H1 (cell line): ENCODE measurements around the gene TMEM51. TPM values are rescaled to one million over a fixed set of nuclear protein-coding genes. Genes with fewer than 3 reads are reported as not detected.

Source experiments
- CHD2 ChIP-seq: IDR thresholded peaks from 2 replicates; pipeline ENCODE4 v1.6.1; 2012; ENCODE audit warnings: low read length, improper control_type of control experiment
- EGR1 ChIP-seq: IDR thresholded peaks from 2 replicates; pipeline ENCODE4 v1.6.1; 2011; ENCODE audit warnings: low read depth, low read length, borderline replicate concordance
- HDAC2 ChIP-seq, 2 experiments: fragments of 300-600 bp in 1 of 2; sonication (generic) in 1 of 2; IDR thresholded peaks; 2 replicates each; pipeline ENCODE4 v1.6.1; 2011 to 2012; ENCODE audit warnings: low read depth in 2 of 2, low read length in 2 of 2, mild to moderate bottlenecking in 2 of 2, moderate library complexity in 2 of 2, borderline replicate concordance in 1 of 2, inconsistent platforms in 1 of 2
- polyA plus RNA-seq, 7 experiments: library from polyadenylated mRNA; depleted of rRNA in 3 of 7; stranded (reverse) in 5 of 7; unstranded in 2 of 7; fragments of >200 nt in 5 of 7; fragments of 200-250 nt in 2 of 7; gene quantifications; 1 replicate in 5 of 7; 2 replicates in 1 of 7; 4 replicates in 1 of 7; pipeline versions ENCODE4 v1.2.1 to v1.2.3, GENCODE V29; 2011 to 2013; ENCODE audit warnings: missing spikeins in 2 of 7, mixed read lengths in 2 of 7
- total RNA-seq: library from RNA; stranded (reverse); fragmentation: NEBNext Ultra II Directional; extraction: Animal tissue kit (Norgen Biotek cat#: 25700); gene quantifications from 2 replicates; pipeline ENCODE4 v1.2.1, GENCODE V29; 2021
- TF ChIP-seq, protein P1 (sequence below): IDR thresholded peaks from 2 replicates; pipeline ENCODE4 v1.6.1; 2011; ENCODE audit warnings: low read length, improper control_type of control experiment

Gene TMEM51
- total and polyA plus RNA-seq, 2 of the 8 experiments (the other 6 are each of a cell fraction or from before 2014, with no cell fraction given), result 9.9 to 10.7 TPM

DNA sequence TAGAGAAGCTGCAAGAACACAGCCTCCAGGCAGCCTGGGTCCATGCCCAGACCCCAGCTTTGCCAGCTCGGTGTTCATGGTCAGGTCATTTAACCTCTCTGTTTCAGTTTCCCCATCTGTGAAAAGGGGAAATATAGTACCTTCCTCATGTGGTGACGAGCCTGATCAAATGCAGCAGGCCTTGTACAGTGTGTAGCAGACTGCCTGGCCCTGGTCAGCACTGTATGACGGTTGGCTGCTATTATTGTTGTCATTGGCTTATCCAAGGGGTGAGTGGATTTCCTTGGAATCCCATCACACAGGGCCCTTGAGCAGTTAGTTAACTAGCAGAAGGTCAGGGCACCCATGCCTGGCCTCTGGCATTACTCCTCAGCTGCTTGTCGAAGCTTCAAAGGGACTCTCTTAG, 6.6 kb upstream of the TMEM51 start (continued):
- TF ChIP-seq, protein P1, sequence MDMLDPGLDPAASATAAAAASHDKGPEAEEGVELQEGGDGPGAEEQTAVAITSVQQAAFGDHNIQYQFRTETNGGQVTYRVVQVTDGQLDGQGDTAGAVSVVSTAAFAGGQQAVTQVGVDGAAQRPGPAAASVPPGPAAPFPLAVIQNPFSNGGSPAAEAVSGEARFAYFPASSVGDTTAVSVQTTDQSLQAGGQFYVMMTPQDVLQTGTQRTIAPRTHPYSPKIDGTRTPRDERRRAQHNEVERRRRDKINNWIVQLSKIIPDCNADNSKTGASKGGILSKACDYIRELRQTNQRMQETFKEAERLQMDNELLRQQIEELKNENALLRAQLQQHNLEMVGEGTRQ, result no peak
- no peak for TF ChIP-seq CHD2
- TF ChIP-seq EGR1, result no peak
- no peak for TF ChIP-seq HDAC2 (IDR thresholded peaks at IDR 0.05; ENCODE audit: borderline replicate concordance in 1 of 2, low read depth in 2 of 2, low read length in 2 of 2)
